Suprapubic skin (tissue), 4 donors: ENCODE measurements around the gene PHF21A. TPM values are rescaled to one million over a fixed set of nuclear protein-coding genes. Genes with fewer than 3 reads are reported as not detected.

ENCODE experiments used
- DNase-seq, 2 donors: peaks; one replicate each; pipeline ENCODE4 v3.0.0-alpha.2; 2019; ENCODE audit warnings: low spot score in 2 of 2
- H3K27ac ChIP-seq: fragments of 200-600 bp; sonication (generic); one replicate; pipeline ENCODE4 v1.5.1; 2019
- H3K27me3 ChIP-seq: fragments of 200-600 bp; sonication (generic); one replicate; pipeline ENCODE4 v1.5.1; 2019
- H3K36me3 ChIP-seq: fragments of 200-600 bp; sonication (generic); one replicate; pipeline ENCODE4 v1.5.1; 2019
- H3K4me1 ChIP-seq: fragments of 200-600 bp; sonication (generic); one replicate; pipeline ENCODE4 v1.5.1; 2019
- H3K4me3 ChIP-seq: fragments of 200-600 bp; sonication (generic); one replicate; pipeline ENCODE4 v1.5.1; 2019; ENCODE audit warnings: mild to moderate bottlenecking
- H3K9me3 ChIP-seq: fragments of 200-600 bp; sonication (generic); one replicate; pipeline ENCODE4 v1.5.1; 2019
- CTCF ChIP-seq, 2 donors: fragments of 200-600 bp in 1 of 2; fragments of 450-650 bp in 1 of 2; sonication (generic) in 1 of 2; IDR thresholded peaks; one replicate each; pipeline ENCODE4 v1.5.1; 2016 to 2019; ENCODE audit warnings: antibody characterized with exemption in 2 of 2, mild to moderate bottlenecking in 1 of 2, moderate library complexity in 1 of 2
- EP300 ChIP-seq: sonication (generic); formaldehyde crosslinking; IDR thresholded peaks from one replicate; pipeline ENCODE4 v1.6.1; 2017; ENCODE audit warnings: antibody characterized with exemption
- POLR2A ChIP-seq, 2 donors: fragments of 450-650 bp; IDR thresholded peaks; one replicate each; pipeline ENCODE4 v1.6.1; 2017; ENCODE audit warnings: antibody characterized with exemption in 2 of 2, mild to moderate bottlenecking in 2 of 2, moderate library complexity in 2 of 2
- POLR2AphosphoS5 ChIP-seq, 3 donors: sonication (generic); formaldehyde crosslinking; IDR thresholded peaks; one replicate each; pipeline ENCODE4 v1.6.1; 2017; ENCODE audit warnings: antibody characterized with exemption in 3 of 3
- WGBS: methylation state at CpG from one replicate; pipeline ENCODE4 v1.1.5; 2018; 5-methylcytosine and 5-hydroxymethylcytosine counted together
- total RNA-seq, 4 donors: library from RNA; depleted of rRNA; stranded (reverse); fragments of >200 nt; gene quantifications; one replicate each; pipeline ENCODE4 v1.1.0, GENCODE V29; 2016

The PHF21A gene
- total RNA-seq, 4 donors from 2014 or later, result 15.1 to 89.2 (median 26.6) TPM

GRCh38 chr11:46038529-46038928, 82.7 kb downstream of the PHF21A start:
- Histone ChIP-seq H3K27ac (no peak overlapping the region), H3K27me3 (no peaks in the 10 kb centered on the region), H3K36me3 (no peaks in the 10 kb centered on the region), H3K9me3 (no peaks in the 10 kb centered on the region), H3K4me1 (peaks cover 19% of the 10 kb centered on the region), H3K4me3 (no peak overlapping the region)
- DNase-seq, result no peak
- 99% methylated on average over 3 of the region's 3 CpGs for WGBS
- TF ChIP-seq CTCF (IDR thresholded peaks at IDR 0.05), result no peak
- no peak for TF ChIP-seq POLR2AphosphoS5 (IDR thresholded peaks at IDR 0.05)
- TF ChIP-seq EP300, result no peak
- TF ChIP-seq POLR2A (IDR thresholded peaks at IDR 0.05), result no peak

- TF ChIP-seq POLR2AphosphoS5 (IDR thresholded peaks at IDR 0.05), result no peak
- TF ChIP-seq POLR2A (IDR thresholded peaks at IDR 0.05), result no peak
- no peak for TF ChIP-seq EP300
- no peak for TF ChIP-seq CTCF (IDR thresholded peaks at IDR 0.05)
- 90% methylated on average over 2 of the region's 2 CpGs for WGBS
- Histone ChIP-seq H3K27me3 (no peaks in the 10 kb centered on the region), H3K9me3 (no peaks in the 10 kb centered on the region), H3K4me1 (peaks cover 19% of the 10 kb centered on the region), H3K36me3 (no peaks in the 10 kb centered on the region), H3K27ac (no peak overlapping the region), H3K4me3 (no peak overlapping the region)
- DNase-seq, result no peak
These were observed 84.3 kb downstream of the PHF21A start for GRCh38 chr11:46036969-46037368.

DNA sequence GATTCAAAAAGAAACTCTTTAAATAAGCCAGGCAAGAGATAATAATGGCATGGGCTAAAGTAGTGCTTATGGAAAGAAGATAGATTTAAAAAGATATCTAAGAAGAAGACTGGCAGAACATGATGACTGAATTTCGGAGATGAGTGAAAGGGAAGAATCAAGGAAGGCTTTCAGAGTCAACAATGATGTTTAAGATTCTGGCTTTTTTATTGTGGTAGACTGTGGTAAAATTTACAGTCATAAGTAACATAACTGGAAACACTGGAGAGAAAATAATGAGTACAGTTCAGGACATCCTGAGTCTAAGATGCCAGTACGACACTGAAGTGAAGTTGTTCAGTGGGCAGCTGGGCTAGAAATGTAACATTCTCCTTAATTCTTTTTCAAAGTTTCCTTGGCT, 85.2 kb downstream of the PHF21A start:
- H3K27ac ChIP-seq, result no peak overlapping the region
- no peaks in the 10 kb centered on the region for H3K27me3 ChIP-seq
- WGBS, result 91% methylated on average over 2 of the region's 2 CpGs
- TF ChIP-seq POLR2A (IDR thresholded peaks at IDR 0.05), result no peak
- no peak for TF ChIP-seq CTCF (IDR thresholded peaks at IDR 0.05)
- no peak for TF ChIP-seq POLR2AphosphoS5 (IDR thresholded peaks at IDR 0.05)
- TF ChIP-seq EP300, result no peak
- peaks cover 18% of the 10 kb centered on the region for H3K4me1 ChIP-seq
- H3K36me3 ChIP-seq, result no peaks in the 10 kb centered on the region
- H3K4me3 ChIP-seq, result no peak overlapping the region
- no peaks in the 10 kb centered on the region for H3K9me3 ChIP-seq
- no peak for DNase-seq

- no peaks in the 10 kb centered on the region for H3K9me3 ChIP-seq
- H3K4me3 ChIP-seq, result no peak overlapping the region
- no peaks in the 10 kb centered on the region for H3K36me3 ChIP-seq
- H3K4me1 ChIP-seq, result no peaks in the 10 kb centered on the region
- H3K27ac ChIP-seq, result no peak overlapping the region
- DNase-seq, result no peak
- TF ChIP-seq CTCF (IDR thresholded peaks at IDR 0.05) (no peak), EP300 (no peak)
- no peaks in the 10 kb centered on the region for H3K27me3 ChIP-seq
These were observed 87.2 kb downstream of the PHF21A start for GRCh38 chr11:46034041-46034440.

GRCh38 chr11:46026606-46027293, 94.5 kb downstream of the PHF21A start:
- Histone ChIP-seq H3K4me3 (no peak overlapping the region), H3K4me1 (no peaks in the 10 kb centered on the region), H3K9me3 (no peaks in the 10 kb centered on the region), H3K27ac (no peak overlapping the region), H3K36me3 (no peaks in the 10 kb centered on the region), H3K27me3 (no peaks in the 10 kb centered on the region)
- WGBS, result 40% methylated on average over 10 of the region's 10 CpGs
- TF ChIP-seq POLR2AphosphoS5 (IDR thresholded peaks at IDR 0.05), result no peak
- no peak for TF ChIP-seq POLR2A (IDR thresholded peaks at IDR 0.05)
- no peak for TF ChIP-seq EP300
- TF ChIP-seq CTCF (IDR thresholded peaks at IDR 0.05), result no peak
- no peak for DNase-seq
